PC-3 (cell line): Measurements from ENCODE around the gene NANP. TPM values are rescaled to one million over a fixed set of nuclear protein-coding genes. Genes with fewer than 3 reads are reported as not detected.

Source experiments
- ATAC-seq: fragments of 200-7000 bp; cut with Tn5 transposase; 2 replicates; pipeline ENCODE4 v1.9.1; 2020; ENCODE audit warnings: mild to moderate bottlenecking, moderate library complexity
- BruUV-seq: library from RNA; stranded (reverse); fragments of 400-500 nt; replicated peaks from 2 replicates; lab custom pipeline; 2021; lab: Mats Ljungman, UMichigan
- CTCF ChIA-PET: fragments of 300-600 bp; sonication (Branson Sonifier 250); formaldehyde crosslinking; loops from one replicate; lab custom pipeline; 2022; ENCODE audit warnings: antibody characterized with exemption; lab: Charles Lee
- POLR2A ChIA-PET: fragments of 300-600 bp; sonication (Branson Sonifier 250); formaldehyde crosslinking; loops from one replicate; lab custom pipeline; 2022; ENCODE audit warnings: antibody characterized with exemption; ENCODE audit not compliant: unreplicated experiment; lab: Charles Lee
- DNase-seq: peaks from one replicate; pipeline ENCODE4 v3.0.0-alpha.2; 2015
- H2AFZ ChIP-seq: fragments of 300-600 bp; sonication (generic); 2 replicates; pipeline ENCODE4 v1.6.0; 2016; ENCODE audit warnings: antibody characterized with exemption, low read length
- H3F3A ChIP-seq: fragments of 300-600 bp; sonication (generic); one replicate; pipeline ENCODE4 v1.6.0; 2017; ENCODE audit warnings: antibody characterized with exemption, low read length, control low read depth, mild to moderate bottlenecking; ENCODE audit not compliant: unreplicated experiment
- H3K27ac ChIP-seq: fragments of 300-600 bp; sonication (generic); 2 replicates; pipeline ENCODE4 v1.5.1; 2016; ENCODE audit warnings: mild to moderate bottlenecking, low read length
- H3K27me3 ChIP-seq: fragments of 300-600 bp; sonication (generic); 2 replicates; pipeline ENCODE4 v1.6.1; 2016; ENCODE audit warnings: low read length, mixed read lengths
- H3K36me3 ChIP-seq: fragments of 300-600 bp; sonication (generic); 2 replicates; pipeline ENCODE4 v1.6.1; 2016; ENCODE audit warnings: low read depth, mixed run types, low read length, mixed read lengths
- H3K4me1 ChIP-seq: fragments of 300-600 bp; sonication (generic); 2 replicates; pipeline ENCODE4 v1.5.1; 2016; ENCODE audit warnings: low read length; ENCODE audit not compliant: insufficient read depth
- H3K4me2 ChIP-seq: fragments of 300-600 bp; sonication (generic); 2 replicates; pipeline ENCODE4 v1.6.0; 2016; ENCODE audit warnings: low read length
- H3K4me3 ChIP-seq: fragments of 300-600 bp; sonication (generic); 2 replicates; pipeline ENCODE4 v1.5.1; 2016; ENCODE audit warnings: mild to moderate bottlenecking, low read length, mixed read lengths
- H3K79me2 ChIP-seq: fragments of 300-600 bp; sonication (generic); 2 replicates; pipeline ENCODE4 v1.6.1; 2017; ENCODE audit warnings: low read length, mixed read lengths
- H3K9ac ChIP-seq: fragments of 300-600 bp; sonication (generic); 2 replicates; pipeline ENCODE4 v1.6.0; 2016; ENCODE audit warnings: mild to moderate bottlenecking, low read length
- H3K9me2 ChIP-seq: fragments of 300-600 bp; sonication (generic); replicated peaks from 2 replicates; pipeline ENCODE4 v1.6.1; 2016; ENCODE audit warnings: mixed run types, low read length, mixed read lengths
- H3K9me3 ChIP-seq: fragments of 300-600 bp; sonication (generic); 2 replicates; pipeline ENCODE4 v1.6.1; 2016; ENCODE audit warnings: low read length, mixed read lengths
- H4K20me1 ChIP-seq: fragments of 300-600 bp; sonication (generic); 2 replicates; pipeline ENCODE4 v1.6.1; 2016; ENCODE audit warnings: low read length, mixed read lengths
- EZH2 ChIP-seq: fragments of 300-600 bp; sonication (generic); IDR thresholded peaks from one replicate; pipeline ENCODE4 v1.6.1; 2017; ENCODE audit warnings: antibody characterized with exemption, mild to moderate bottlenecking, low read length; ENCODE audit not compliant: unreplicated experiment
- EZH2phosphoT487 ChIP-seq: fragments of 300-600 bp; sonication (generic); IDR thresholded peaks from 2 replicates; pipeline ENCODE4 v1.6.1; 2018; ENCODE audit warnings: mild to moderate bottlenecking, antibody characterized with exemption, low read length, borderline replicate concordance
- intact Hi-C: fragments of 100-400 bp; cut with micrococcal nuclease; formaldehyde crosslinking; loops from 2 replicates; pipeline ENCODE4 v1.9.0; 2023
- total RNA-seq: library from RNA; depleted of rRNA; stranded (reverse); fragments of >200 nt; gene quantifications from 2 replicates; pipeline ENCODE4 v1.2.3, GENCODE V29; 2014
- TF ChIP-seq, protein P1 (sequence below): fragments of 300-600 bp; sonication (generic); conservative IDR thresholded peaks from 2 replicates; pipeline ENCODE4 v1.5.1; 2017; ENCODE audit warnings: antibody characterized with exemption, low read depth, mild to moderate bottlenecking, low read length

The NANP gene
- total RNA-seq, 1 experiment from 2014 or later, result 10.7 TPM

DNA sequence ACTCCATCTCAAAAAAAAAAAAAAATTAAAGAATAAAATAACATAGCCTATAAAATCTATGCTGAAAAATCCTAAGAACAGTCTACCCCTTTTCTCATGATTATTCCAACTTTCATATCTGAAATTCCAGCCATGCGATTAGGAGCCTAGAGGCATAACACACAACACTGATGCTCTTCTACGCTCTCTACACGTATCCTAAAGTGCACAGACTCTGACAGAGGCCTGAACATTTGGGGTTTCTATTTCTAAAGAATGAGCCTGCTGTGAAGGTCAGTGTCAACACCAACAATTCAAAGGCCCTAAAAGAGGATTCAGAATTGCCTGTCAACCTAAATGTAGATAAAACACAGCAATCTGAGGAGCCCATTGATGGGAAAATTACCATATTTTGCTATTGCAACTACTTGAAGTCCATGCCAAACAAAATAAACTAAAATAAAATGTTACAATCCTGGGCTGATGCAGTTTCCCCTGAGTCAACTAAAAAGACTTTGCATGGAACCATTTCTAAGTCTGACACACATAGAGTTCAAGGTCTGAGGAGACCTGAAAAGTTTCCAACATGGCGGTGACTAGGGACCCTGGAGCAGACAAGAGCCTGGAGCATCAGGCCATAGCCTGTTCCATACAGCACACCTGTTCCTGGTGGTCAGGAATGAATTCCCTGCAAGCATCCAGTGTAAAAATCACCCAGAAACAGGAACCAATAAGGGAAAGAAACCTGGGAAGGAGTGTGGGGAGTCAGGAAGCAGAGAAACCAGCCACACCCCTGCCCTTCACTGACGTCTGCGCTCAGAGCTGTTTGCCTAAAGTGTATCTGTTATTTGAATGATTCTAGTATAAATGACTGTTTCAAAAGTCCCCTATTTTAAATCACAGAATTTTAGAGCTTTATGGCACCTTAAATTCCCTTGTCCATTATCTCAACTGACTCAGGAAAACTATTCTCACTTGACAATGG, 50.2 kb downstream of the NANP start:
- ATAC-seq (no peak), DNase-seq (no peak)
- H3K27me3 ChIP-seq, result no peaks in the 10 kb centered on the region
- no peaks in the 10 kb centered on the region for H4K20me1 ChIP-seq
- no peak overlapping the region for H3K9ac ChIP-seq
- H3K79me2 ChIP-seq, result no peaks in the 10 kb centered on the region
- H3F3A ChIP-seq, result no peaks in the 10 kb centered on the region
- ChIA-PET POLR2A (no interaction called here), CTCF (no interaction called here)
- H3K9me3 ChIP-seq, result no peaks in the 10 kb centered on the region
- H3K4me3 ChIP-seq, result no peak overlapping the region
- TF ChIP-seq, protein P1, sequence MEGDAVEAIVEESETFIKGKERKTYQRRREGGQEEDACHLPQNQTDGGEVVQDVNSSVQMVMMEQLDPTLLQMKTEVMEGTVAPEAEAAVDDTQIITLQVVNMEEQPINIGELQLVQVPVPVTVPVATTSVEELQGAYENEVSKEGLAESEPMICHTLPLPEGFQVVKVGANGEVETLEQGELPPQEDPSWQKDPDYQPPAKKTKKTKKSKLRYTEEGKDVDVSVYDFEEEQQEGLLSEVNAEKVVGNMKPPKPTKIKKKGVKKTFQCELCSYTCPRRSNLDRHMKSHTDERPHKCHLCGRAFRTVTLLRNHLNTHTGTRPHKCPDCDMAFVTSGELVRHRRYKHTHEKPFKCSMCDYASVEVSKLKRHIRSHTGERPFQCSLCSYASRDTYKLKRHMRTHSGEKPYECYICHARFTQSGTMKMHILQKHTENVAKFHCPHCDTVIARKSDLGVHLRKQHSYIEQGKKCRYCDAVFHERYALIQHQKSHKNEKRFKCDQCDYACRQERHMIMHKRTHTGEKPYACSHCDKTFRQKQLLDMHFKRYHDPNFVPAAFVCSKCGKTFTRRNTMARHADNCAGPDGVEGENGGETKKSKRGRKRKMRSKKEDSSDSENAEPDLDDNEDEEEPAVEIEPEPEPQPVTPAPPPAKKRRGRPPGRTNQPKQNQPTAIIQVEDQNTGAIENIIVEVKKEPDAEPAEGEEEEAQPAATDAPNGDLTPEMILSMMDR, result no peak
- TF ChIP-seq EZH2phosphoT487 (no peak), EZH2 (no peak)
- H3K4me1 ChIP-seq, result peaks cover 7% of the 10 kb centered on the region; the same call in 1 of the 2 replicates
- H3K4me2 ChIP-seq, result no peak overlapping the region
- no TSS peak for BruUV-seq
- H3K36me3 ChIP-seq, result no peaks in the 10 kb centered on the region
- intact Hi-C loops, result no loop called here
- no peaks in the 10 kb centered on the region for H3K9me2 ChIP-seq
- no peak overlapping the region for H3K27ac ChIP-seq
- H2AFZ ChIP-seq, result no peak overlapping the region

- no TSS peak for BruUV-seq
- no peaks in the 10 kb centered on the region for H3K9me3 ChIP-seq
- H3F3A ChIP-seq, result no peaks in the 10 kb centered on the region
- no peaks in the 10 kb centered on the region for H3K27me3 ChIP-seq
- H3K4me1 ChIP-seq, result peaks cover 7% of the 10 kb centered on the region; the same call in 1 of the 2 replicates
- ATAC-seq, result no peak
- CTCF ChIA-PET, result interaction anchor here (0.6 to 0.7 kb wide), 2 partner anchors 52 to 163 kb away, joined by 4 to 15 read pairs; partner anchors contain the start of gene NANP
- TF ChIP-seq EZH2 (no peak), EZH2phosphoT487 (no peak)
- TF ChIP-seq, protein P1, result no peak
- H3K36me3 ChIP-seq, result no peaks in the 10 kb centered on the region
- no peak overlapping the region for H3K9ac ChIP-seq
- H3K4me3 ChIP-seq, result no peak overlapping the region
- no peaks in the 10 kb centered on the region for H3K9me2 ChIP-seq
- no peaks in the 10 kb centered on the region for H4K20me1 ChIP-seq
- H3K79me2 ChIP-seq, result no peaks in the 10 kb centered on the region
- POLR2A ChIA-PET, result no interaction called here
- intact Hi-C loops, result no loop called here
- H3K27ac ChIP-seq, result no peak overlapping the region
- H2AFZ ChIP-seq, result no peak overlapping the region
- no peak overlapping the region for H3K4me2 ChIP-seq
- no peak for DNase-seq
Measured at GRCh38 chr20:25571817-25572216, 52.0 kb downstream of the NANP start.

GRCh38 chr20:25571240-25571639, 52.6 kb downstream of the NANP start:
- no peak for ATAC-seq
- no TSS peak for BruUV-seq
- H3K9me3 ChIP-seq, result no peaks in the 10 kb centered on the region
- H2AFZ ChIP-seq, result no peak overlapping the region
- no peak overlapping the region for H3K4me2 ChIP-seq
- no peak for DNase-seq
- no peaks in the 10 kb centered on the region for H3F3A ChIP-seq
- H3K79me2 ChIP-seq, result no peaks in the 10 kb centered on the region
- H3K4me1 ChIP-seq, result peaks cover 7% of the 10 kb centered on the region; the same call in 1 of the 2 replicates
- ChIA-PET POLR2A (no interaction called here), CTCF (no interaction called here)
- H3K4me3 ChIP-seq, result no peak overlapping the region
- no peak overlapping the region for H3K27ac ChIP-seq
- H4K20me1 ChIP-seq, result no peaks in the 10 kb centered on the region
- H3K27me3 ChIP-seq, result no peaks in the 10 kb centered on the region
- intact Hi-C loops, result no loop called here
- no peaks in the 10 kb centered on the region for H3K36me3 ChIP-seq
- TF ChIP-seq EZH2phosphoT487, result no peak
- no peak for TF ChIP-seq EZH2
- TF ChIP-seq, protein P1, result no peak
- no peak overlapping the region for H3K9ac ChIP-seq
- no peaks in the 10 kb centered on the region for H3K9me2 ChIP-seq
